AG09319 (cell line): Measurements from ENCODE around the gene HAPSTR1.
"Not testable (repeated sequence)": the region's sequence is repeated elsewhere in the genome, so short reads cannot be mapped to it uniquely, and the experiment has no call there.

ENCODE experiments used
- DNase-seq: peaks from one replicate; pipeline ENCODE4 v3.0.0-alpha.2; 2010; ENCODE audit warnings: low read depth; ENCODE audit errors: extremely low read depth
- CTCF ChIP-seq: IDR thresholded peaks from 2 replicates; pipeline ENCODE4 v1.5.1; 2011; ENCODE audit warnings: low read depth, mild to moderate bottlenecking, inconsistent platforms, low read length, moderate library complexity

HAPSTR1 gene

DNA sequence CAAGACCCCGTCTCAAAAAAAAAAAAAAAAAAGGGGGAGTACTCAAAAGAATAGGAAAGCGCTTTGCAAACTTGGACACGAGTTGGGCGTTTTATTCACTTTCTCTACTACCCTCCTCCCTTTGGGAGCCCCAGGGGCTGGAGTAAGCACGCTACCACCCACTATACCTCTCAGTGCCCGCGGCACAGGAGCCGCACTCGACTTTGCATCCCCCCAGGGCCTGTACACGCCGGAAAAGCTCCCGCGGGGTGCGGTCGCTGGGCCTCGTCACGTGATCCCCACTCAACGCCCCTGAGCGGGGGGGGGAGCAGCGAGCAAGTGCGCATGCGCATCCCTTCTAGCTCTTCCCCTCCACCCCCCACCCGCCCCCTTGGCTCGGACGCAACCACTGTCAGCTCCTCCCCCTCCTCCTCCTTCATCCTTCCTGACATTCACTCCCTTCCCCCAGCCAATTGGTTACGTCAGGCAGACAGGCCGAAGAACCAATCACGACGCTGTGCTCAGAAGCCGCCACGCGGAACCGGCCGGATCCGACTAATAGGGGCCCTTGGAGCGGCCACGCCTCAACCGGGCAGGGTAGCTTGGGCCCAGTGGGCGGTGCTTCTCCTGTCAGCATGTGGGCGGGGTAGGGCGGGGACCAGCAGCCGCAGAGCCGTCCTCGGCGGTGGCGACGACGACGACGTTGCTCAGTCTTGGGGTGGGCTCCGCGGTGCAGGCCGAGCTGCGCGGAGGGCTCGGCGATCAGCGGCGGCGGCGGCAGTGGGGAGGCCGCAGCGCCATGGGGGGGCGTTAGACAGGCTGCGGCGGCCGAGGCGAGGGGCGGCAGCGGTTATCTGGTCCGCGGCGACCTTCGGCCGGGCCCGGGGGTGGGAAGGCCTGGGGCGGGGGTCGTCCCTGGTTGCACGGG, at the start of gene HAPSTR1:
TSS of gene HAPSTR1 (plus strand) at position 685 of the 907 bp plus-strand sequence. CDS start 401 bp downstream, outside the sequence.
- no peak for TF ChIP-seq CTCF

DNA sequence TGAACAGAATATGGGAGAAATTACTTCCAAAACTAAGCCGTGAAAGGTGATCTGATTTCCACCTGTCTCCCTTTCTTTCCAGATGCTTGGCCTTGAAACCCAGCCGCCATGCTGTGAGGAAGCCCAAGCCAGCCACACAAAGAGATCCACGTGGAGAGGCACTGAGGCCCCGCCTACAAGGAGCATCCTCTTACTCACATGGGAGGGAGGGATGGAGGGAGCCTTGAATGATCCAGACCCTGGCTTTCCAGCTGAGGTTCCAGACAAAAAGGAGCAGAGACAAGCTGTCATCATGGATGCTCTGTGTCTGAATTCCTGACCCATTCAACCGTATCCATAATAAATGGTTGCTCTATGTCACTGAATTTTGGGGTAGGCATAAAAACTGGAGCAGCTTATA, 48.9 kb upstream of the HAPSTR1 start:
- no peak for TF ChIP-seq CTCF
- DNase-seq = no peak

More for the DNA sequence above, at the start of gene HAPSTR1:
- peak; percentile 100 for DNase-seq

GRCh38 chr16:9042964-9043680, 48.3 kb upstream of the HAPSTR1 start:
- no peak for TF ChIP-seq CTCF

DNA sequence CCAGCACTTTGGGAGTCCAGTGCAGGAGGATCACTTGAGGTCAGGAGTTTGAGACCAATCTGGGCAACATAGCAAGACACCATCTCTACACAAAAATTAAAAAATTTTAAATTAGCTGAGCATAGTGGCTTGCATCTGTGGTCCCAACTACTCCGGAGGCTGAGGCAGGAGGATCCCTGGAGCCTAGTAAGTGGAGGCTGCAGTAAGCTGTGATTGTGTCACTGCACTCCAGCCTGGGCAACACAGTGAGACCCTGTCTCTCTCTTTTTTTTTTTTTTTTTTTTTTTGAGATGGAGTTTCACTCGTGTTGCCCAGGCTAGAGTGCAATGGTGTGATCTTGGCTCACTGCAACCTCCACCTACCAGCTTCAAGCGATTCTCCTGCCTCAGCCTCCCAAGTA, 45.9 kb upstream of the HAPSTR1 start:
- not testable (repeated sequence) for DNase-seq

More at GRCh38 chr16:9042964-9043680, 48.3 kb upstream of the HAPSTR1 start:
- DNase-seq = no peak

GRCh38 chr16:9046667-9047055, 44.8 kb upstream of the HAPSTR1 start:
- DNase-seq = no peak
- no peak for TF ChIP-seq CTCF

DNA sequence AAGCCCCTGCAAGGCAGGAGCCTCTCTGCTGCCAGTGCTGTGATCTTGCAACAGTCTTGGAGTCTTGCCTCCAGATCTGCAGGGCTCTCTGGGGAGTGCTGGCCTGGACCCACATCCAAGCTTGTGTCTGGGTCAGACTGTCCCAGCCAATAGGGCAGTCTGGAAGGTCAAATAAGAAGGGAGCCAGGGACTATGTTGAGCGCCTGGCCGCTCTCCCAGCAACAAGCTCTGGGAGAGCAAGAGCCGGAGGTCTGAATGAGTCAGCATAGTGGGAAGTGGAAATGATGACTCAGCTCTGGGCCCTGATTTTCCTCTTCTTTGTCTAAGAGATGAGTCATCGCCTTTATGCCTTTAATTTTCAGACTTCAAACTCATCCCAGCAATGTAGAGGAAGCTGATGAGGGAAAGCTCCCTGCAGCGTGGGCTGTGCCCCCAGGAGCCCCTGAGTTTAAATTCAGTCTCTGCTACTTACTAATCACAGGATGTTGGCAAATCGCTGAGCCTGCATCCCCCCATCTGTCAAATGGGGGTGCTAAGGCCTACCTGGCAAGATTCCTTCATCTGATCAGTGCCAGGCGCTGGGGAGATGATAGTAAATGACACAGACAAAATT, 43.6 kb upstream of the HAPSTR1 start:
- DNase-seq = peak; percentile 99

More for the DNA sequence above, 43.6 kb upstream of the HAPSTR1 start:
- no peak for TF ChIP-seq CTCF
